Skin epidermis (tissue), 12 donors: ENCODE results near the gene PLXNA2.

Experiments used
- H3K27ac ChIP-seq, 21 experiments: fragments of 200-600 bp; sonication (generic) in 11 of 21; one replicate each; pipeline ENCODE4 v1.5.0; 2020; ENCODE audit warnings: mild to moderate bottlenecking in 3 of 21, inconsistent platforms in 2 of 21, moderate library complexity in 2 of 21
- H3K4me3 ChIP-seq, 7 experiments: fragments of 200-600 bp; sonication (generic) in 2 of 7; one replicate each; pipeline ENCODE4 v1.5.0; 2020; ENCODE audit warnings: inconsistent platforms in 2 of 7, mild to moderate bottlenecking in 2 of 7, moderate library complexity in 1 of 7

Gene PLXNA2, protein sequence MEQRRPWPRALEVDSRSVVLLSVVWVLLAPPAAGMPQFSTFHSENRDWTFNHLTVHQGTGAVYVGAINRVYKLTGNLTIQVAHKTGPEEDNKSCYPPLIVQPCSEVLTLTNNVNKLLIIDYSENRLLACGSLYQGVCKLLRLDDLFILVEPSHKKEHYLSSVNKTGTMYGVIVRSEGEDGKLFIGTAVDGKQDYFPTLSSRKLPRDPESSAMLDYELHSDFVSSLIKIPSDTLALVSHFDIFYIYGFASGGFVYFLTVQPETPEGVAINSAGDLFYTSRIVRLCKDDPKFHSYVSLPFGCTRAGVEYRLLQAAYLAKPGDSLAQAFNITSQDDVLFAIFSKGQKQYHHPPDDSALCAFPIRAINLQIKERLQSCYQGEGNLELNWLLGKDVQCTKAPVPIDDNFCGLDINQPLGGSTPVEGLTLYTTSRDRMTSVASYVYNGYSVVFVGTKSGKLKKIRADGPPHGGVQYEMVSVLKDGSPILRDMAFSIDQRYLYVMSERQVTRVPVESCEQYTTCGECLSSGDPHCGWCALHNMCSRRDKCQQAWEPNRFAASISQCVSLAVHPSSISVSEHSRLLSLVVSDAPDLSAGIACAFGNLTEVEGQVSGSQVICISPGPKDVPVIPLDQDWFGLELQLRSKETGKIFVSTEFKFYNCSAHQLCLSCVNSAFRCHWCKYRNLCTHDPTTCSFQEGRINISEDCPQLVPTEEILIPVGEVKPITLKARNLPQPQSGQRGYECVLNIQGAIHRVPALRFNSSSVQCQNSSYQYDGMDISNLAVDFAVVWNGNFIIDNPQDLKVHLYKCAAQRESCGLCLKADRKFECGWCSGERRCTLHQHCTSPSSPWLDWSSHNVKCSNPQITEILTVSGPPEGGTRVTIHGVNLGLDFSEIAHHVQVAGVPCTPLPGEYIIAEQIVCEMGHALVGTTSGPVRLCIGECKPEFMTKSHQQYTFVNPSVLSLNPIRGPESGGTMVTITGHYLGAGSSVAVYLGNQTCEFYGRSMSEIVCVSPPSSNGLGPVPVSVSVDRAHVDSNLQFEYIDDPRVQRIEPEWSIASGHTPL (N-terminal part only)

DNA sequence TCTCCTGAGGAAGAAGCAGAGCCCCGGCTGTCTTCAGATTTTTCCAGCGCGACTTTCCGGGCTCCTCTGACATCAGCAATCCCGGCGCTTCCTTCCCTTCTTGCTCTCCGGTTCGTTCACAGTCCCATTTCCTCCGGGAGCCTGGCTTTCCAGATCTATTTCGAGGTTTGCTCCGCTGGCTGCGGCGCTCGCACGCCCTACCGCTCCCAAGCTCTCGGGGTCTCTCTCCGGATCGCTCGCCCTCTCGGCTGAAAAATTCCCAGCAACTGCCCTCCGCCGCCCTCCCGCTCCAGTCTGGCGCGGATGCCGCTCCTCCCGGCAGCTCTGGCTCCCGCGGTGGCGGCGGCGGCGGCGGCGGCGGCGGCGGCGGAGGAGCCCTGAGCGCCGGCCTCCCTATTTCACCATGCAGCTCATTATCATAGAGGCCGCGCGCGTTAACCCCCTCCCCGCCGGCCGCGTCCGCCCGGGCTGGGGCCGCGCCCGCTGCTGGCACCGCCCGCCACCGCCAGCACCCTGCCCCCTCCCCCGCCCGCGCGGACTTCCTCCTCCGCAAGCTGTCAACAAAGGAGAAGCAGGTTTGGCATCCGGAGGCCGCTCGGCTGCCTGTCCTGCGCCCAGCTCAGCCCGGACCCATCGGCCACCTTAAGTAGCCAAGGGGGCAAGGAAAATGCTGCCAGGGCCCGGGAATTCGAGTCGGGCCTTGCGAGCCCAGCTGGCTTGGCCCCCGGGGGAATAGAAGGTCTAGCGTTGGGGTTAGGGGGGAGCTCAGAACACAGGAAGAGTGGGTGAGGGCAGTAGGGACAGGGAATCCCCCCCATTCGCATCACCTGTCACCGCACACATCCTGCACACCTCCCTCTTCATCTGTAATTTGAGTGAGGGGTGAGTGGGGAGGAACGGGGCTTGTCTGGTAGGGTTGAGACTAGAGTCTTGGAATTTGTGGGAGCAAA, at the start of gene PLXNA2:
TSS of gene PLXNA2 (minus strand) at position 418 of the 950 bp plus-strand sequence. CDS start 26,462 bp downstream, outside the sequence.
- H3K27ac ChIP-seq: peak within 1 kb of the TSS; percentile 28 to 94 (median 80)
- peak within 1 kb of the TSS; percentile 42 to 86 (median 67) for H3K4me3 ChIP-seq

DNA sequence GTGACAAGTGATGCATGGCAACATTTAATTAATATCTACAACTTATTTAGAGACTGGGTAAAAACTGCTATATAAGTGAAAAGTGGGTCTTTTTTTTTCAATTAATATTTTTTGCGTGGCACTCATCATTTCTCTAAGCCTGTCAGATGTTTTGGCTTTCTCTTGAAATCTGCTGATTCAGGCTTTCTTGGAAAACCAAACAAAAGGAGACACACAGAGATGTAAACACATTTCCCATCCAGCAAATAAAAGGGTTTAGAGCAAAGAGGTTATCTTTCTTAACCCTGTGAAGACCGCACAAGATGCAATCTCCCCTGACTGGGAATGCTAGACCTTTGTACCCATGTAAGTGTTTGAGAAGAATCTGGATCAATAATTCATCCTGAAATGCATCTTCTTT, 48.7 kb upstream of the PLXNA2 start:
- no peak overlapping the region for H3K27ac ChIP-seq
- H3K4me3 ChIP-seq: no peak overlapping the region

DNA sequence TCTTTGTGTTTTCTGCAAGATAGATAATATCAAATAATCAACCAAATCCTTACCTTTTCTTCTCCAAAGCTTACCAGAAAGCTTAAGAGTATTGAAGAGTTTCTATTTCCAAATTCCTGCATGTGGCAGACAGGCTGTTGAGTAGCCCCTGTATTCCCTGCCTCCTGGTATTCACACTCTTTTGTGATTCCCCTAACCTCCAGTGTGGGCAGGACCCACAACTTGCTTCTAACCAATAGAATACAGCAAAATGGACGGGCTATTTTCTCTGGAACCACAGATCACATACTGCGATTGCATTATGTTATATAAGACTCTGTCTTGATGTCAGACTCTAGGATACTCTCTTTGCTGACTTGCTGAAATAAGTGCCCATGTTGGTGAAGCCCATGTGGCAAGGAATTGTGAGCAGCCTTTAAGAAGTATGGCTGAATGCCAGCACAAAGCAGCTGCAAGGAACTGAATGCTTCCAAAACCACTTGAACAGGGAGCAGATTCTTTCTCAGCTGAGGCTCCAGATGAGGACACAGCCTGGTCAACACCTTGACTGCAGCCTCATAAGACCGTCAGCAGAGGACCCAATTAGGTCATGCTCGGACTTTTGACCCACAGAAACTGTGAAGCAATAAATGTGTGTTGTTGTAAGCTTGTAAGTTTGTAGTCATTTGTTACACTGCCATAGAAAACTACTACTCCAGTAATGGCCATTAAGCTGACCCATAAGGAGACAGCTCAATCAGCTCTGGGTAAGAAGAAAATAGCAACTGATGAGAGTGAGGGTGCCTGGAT, 47.9 kb upstream of the PLXNA2 start:
- no peak overlapping the region for H3K4me3 ChIP-seq
- H3K27ac ChIP-seq: no peak overlapping the region

DNA sequence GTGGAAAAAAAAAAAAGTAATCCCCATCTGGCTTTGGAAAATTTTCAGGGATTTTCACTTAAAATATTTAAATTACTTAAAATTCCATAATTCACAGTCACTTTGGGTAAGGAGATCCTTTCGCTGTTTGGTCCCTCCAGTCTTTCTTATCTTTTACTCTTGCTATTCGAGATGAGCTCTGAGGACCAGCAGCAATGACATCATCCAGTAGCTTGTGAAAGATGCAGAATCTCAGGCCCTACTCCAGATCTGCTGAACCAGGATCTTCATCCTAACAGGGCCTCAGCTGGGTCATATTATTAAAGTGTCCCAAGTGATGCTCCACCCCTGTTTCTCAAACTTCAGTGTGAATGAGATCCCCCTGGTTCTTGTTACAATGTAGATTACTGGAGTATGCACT, 46.9 kb upstream of the PLXNA2 start:
- H3K4me3 ChIP-seq: no peak overlapping the region
- H3K27ac ChIP-seq: no peak overlapping the region

GRCh38 chr1:208289716-208290115, 45.5 kb upstream of the PLXNA2 start:
- Histone ChIP-seq H3K4me3 (no peak overlapping the region), H3K27ac (no peak overlapping the region)

DNA sequence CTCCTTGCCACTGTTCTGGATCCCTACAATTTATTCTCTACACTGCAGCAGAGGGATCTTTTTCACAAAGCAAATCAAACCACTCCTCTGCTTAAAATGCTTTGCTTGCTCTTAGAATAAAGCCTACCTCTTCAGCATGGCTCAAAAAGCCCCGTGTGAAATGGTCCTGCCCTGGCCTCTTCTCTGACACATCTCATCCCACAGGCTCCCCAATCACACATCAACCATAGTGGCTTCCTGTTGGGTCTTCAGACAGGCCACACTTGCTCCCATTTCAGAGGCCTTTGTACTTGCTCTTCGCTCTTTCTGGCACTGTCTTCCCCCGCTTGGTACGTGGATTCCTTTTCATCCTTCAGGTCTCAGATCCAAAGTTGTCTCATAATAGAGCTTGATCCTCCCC, 44.3 kb upstream of the PLXNA2 start:
- no peak overlapping the region for H3K27ac ChIP-seq
- H3K4me3 ChIP-seq: no peak overlapping the region

DNA sequence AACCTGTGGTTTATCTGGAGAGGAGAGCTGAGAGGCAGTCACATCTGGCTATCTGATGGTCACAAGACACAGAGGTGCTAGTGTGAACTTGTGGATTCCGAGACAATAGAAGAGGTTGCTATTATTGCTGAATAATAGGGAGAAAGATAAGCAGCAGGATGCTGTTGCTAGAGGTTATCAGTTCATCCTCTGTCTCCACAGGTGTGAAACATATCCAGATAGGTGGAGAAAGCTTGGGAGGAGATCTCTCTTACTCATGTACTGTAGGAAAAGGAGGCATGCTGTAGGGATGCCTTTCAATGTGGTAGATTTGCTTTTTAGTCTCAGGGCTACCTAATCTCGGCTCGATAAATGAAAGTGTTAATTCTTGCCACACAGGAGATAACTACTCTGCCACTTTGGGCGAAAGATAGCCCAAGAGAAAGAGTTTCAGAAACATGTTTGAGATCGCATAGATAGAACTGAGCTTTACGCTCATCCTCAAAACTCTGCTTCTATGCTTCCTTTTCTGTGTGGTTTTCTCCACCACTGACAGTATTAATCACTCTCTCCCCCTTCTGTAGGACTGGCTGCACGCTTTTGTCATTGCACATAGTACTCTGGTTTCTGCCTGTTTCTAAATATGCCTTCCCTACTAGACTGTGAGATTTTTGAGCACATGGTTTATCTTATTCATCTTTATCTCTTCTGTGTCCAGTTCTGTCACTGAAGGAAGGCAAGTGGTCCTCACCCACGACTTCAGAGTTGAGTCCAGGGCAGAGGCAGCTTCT, 36.7 kb upstream of the PLXNA2 start:
- Histone ChIP-seq H3K27ac (no peak overlapping the region), H3K4me3 (no peak overlapping the region)

- H3K4me3 ChIP-seq: no peak overlapping the region
- no peak overlapping the region for H3K27ac ChIP-seq
These were observed 35.8 kb upstream of the PLXNA2 start for GRCh38 chr1:208279826-208280588.

GRCh38 chr1:208278638-208279037, 34.5 kb upstream of the PLXNA2 start:
- no peak overlapping the region for H3K4me3 ChIP-seq
- no peak overlapping the region for H3K27ac ChIP-seq

DNA sequence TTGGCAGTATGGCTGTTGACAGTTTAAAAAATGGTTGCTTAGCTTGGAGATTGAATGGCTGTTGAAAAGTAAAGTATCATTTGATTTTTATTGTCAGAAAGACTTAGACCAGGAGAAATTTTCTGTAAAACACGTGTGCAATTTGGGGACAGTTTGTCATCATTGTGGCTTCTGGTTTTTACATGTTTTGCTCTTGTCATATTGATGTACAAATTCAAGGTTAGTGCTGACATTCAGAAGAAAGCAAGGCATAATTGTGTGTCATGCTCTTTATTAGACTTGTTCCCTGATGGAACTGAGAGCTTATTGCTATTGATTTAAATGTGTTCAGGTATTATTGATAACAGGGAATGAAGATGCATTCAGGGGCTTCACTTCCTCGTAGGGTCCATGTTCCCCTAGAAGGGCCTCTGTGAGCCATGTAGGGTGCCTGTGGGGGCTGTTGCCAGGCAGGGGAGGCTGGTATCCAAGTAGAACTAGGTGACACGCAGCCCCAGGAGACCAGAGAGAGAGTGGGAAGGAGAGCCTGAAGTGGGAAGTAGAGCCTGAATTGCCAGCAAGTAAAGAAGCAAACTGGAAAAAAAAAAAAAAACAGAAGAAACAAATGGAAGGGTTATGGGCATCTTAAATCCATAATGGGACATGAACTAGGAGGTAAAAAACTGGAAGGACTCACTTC, 32.7 kb upstream of the PLXNA2 start:
- Histone ChIP-seq H3K4me3 (no peak overlapping the region), H3K27ac (no peak overlapping the region)

DNA sequence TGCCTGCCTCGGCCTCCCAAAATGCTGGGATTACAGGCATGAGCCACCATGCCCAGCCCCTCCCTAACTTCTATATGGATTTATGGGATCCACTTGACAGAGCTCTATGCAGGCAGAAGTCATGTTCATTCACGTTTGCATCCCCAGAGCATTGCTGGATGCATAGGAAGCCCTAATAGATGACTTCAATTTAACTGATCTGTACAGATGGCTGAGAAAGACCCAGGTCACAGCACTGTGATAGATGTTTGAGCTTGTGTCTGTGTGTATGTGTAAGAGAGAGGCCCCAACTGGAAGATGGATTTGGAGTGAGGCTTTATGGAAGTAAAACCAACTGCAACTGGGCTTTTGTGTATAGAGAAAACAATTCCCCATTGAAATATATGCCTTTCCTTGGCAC, 30.9 kb upstream of the PLXNA2 start:
- no peak overlapping the region for H3K27ac ChIP-seq
- no peak overlapping the region for H3K4me3 ChIP-seq

- Histone ChIP-seq H3K27ac (no peak overlapping the region), H3K4me3 (no peak overlapping the region)
These were observed 29.3 kb upstream of the PLXNA2 start for GRCh38 chr1:208273386-208274017.

GRCh38 chr1:208272713-208273112, 28.5 kb upstream of the PLXNA2 start:
- no peak overlapping the region for H3K4me3 ChIP-seq
- no peak overlapping the region for H3K27ac ChIP-seq

- no peak overlapping the region for H3K27ac ChIP-seq
These were observed 28.1 kb upstream of the PLXNA2 start for GRCh38 chr1:208272311-208272710.

DNA sequence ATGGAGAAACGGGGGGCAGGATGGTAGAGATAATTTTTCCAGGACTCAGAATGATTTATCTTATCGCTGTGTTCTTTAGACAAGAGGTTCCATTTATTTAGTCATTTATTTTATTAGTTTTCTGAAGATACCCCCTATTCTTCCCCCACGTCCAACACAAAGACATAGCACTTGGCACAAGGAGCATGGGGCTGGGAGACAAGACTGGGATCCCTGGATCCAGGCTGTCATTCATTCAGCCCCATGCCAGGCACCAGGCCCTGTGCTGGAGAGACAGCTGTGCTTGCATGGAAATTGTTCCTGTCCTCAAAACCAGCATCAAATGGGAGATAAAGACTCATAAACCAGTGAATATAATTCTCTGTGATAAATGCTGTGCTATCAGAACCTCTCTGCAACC, 27.1 kb upstream of the PLXNA2 start:
- no peak overlapping the region for H3K4me3 ChIP-seq
- no peak overlapping the region for H3K27ac ChIP-seq

More at GRCh38 chr1:208272311-208272710, 28.1 kb upstream of the PLXNA2 start:
- no peak overlapping the region for H3K4me3 ChIP-seq

- H3K27ac ChIP-seq: no peak overlapping the region
- no peak overlapping the region for H3K4me3 ChIP-seq
These were observed 26.5 kb upstream of the PLXNA2 start for GRCh38 chr1:208270651-208271141.
